WTC11 (cell line): Measurements from ENCODE around the gene EI24.

Experiments used
- AFF4 ChIP-seq: sonication (generic); formaldehyde crosslinking; IDR thresholded peaks from 2 replicates; pipeline ENCODE4 v1.8.1; 2023; ENCODE audit warnings: mild to moderate bottlenecking, missing genetic modification reagents, borderline replicate concordance
- ATF1 ChIP-seq: sonication (generic); formaldehyde crosslinking; IDR thresholded peaks from 2 replicates; pipeline ENCODE4 v1.8.1; 2023; ENCODE audit warnings: mild to moderate bottlenecking, moderate library complexity, missing genetic modification reagents
- CTCF ChIP-seq: fragments of 200-600 bp; IDR thresholded peaks from 2 replicates; pipeline ENCODE4 v1.8.0; 2022; ENCODE audit warnings: antibody characterized with exemption
- TEAD4 ChIP-seq: sonication (generic); formaldehyde crosslinking; IDR thresholded peaks from 2 replicates; pipeline ENCODE4 v1.8.0; 2022; ENCODE audit warnings: mild to moderate bottlenecking, missing genetic modification reagents
- USF2 ChIP-seq: sonication (generic); formaldehyde crosslinking; IDR thresholded peaks from 2 replicates; pipeline ENCODE4 v1.8.1; 2023; ENCODE audit warnings: mild to moderate bottlenecking, missing genetic modification reagents, moderate library complexity
- ZNF416 ChIP-seq: fragments of 250-450 bp; sonication (Bioruptor Pico); IDR thresholded peaks from 2 replicates; pipeline ENCODE4 v1.9.0; 2021; ENCODE audit warnings: mild to moderate bottlenecking, inconsistent platforms

GRCh38 chr11:125554038-125554437 is 15.2 kb upstream of the EI24 start:
- TF ChIP-seq CTCF (no peak), ATF1 (CRISPR knock-in tag) (no peak), USF2 (no peak), AFF4 (CRISPR knock-in tag) (no peak), ZNF416 (CRISPR knock-in tag) (no peak), TEAD4 (CRISPR knock-in tag) (no peak)
